Measurements from ENCODE around the gene DMRT1. TPM values are rescaled to one million over a fixed set of nuclear protein-coding genes. Genes with fewer than 3 reads are reported as not detected.

Gene DMRT1
- total and polyA plus RNA-seq, 8 donors: not detected

DNA sequence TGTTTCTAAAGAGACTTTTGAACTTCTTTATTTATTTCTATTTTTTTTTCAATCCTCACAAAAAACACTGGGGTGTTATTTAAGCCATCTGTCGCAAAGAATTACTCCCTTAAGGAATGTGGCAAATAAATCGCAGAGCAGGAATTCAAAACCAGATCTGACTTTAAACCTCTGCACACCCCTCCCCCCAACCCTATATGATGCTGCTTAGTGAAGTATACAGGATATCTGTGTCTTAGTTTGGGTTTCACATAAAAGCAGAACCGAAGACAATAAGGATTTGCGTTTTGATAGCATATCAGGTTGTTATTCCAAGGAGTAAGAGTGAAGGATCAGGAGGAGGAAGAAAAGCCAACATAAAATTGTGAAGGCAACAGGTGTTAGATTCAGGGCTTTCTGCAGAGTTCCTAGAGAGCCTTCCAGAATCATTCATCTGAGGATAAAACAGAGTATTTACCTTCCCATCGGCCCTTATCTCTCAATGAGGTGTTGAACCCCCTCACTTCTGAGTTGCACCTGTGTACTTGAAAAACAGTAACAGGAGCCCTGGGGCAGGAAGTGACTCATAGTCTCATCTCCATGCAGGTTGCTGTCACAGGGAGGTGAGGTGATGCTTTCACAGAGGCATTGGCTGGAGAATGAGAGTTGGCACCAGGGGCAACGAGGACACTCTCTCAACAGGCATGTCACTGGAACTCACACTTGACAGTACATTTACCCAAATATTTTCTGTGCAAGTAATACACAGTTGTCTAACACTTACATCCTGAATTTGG is 101.5 kb downstream of the DMRT1 start:
- intact Hi-C loops (cut with DNase I): no loop called here
- 36 to 40% methylated on average over 6 of the region's 6 CpGs for WGBS, 2 donors
- H3K27me3 ChIP-seq: peaks cover 0 to 7% (median under 1%) of the 10 kb centered on the region in 4 donors
- FAIRE-seq (no peak), ATAC-seq (no peak), DNase-seq (no peak)
- TF ChIP-seq, protein P1, sequence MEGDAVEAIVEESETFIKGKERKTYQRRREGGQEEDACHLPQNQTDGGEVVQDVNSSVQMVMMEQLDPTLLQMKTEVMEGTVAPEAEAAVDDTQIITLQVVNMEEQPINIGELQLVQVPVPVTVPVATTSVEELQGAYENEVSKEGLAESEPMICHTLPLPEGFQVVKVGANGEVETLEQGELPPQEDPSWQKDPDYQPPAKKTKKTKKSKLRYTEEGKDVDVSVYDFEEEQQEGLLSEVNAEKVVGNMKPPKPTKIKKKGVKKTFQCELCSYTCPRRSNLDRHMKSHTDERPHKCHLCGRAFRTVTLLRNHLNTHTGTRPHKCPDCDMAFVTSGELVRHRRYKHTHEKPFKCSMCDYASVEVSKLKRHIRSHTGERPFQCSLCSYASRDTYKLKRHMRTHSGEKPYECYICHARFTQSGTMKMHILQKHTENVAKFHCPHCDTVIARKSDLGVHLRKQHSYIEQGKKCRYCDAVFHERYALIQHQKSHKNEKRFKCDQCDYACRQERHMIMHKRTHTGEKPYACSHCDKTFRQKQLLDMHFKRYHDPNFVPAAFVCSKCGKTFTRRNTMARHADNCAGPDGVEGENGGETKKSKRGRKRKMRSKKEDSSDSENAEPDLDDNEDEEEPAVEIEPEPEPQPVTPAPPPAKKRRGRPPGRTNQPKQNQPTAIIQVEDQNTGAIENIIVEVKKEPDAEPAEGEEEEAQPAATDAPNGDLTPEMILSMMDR (IDR thresholded peaks at IDR 0.05): no peak
- H3K9me3 ChIP-seq: no peaks in the 10 kb centered on the region
- no peaks in the 10 kb centered on the region for H3K4me1 ChIP-seq
- no peaks in the 10 kb centered on the region for H3K36me3 ChIP-seq
- H3K27ac ChIP-seq: no peak overlapping the region
- H3K4me3 ChIP-seq: no peak overlapping the region

DNA sequence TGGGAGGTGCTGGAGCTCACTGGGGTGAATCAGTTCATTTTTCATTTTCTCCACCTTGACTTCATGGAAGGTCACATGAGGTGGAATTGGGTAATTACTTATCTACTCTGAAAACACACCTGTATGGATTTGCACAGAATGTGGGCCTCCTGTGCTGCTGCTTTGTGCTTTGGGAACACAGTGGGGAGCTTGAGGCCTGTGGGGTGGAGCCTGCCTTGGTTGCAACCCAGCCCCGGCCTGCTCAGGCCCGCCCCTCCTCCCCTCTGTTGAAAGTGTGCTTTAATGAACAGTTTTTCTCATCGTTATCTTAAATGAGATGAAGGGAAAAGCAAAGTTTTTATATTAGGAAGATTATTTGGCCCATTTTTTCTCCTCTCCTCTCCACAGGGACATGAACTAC is 106.5 kb downstream of the DMRT1 start:
- intact Hi-C loops (cut with DNase I): no loop called here
- DNase-seq (no peak), FAIRE-seq (no peak), ATAC-seq (no peak)
- H3K27me3 ChIP-seq: peaks cover 0 to 12% (median 0%) of the 10 kb centered on the region in 4 donors
- WGBS, 2 donors: 63 to 74% methylated on average over 3 of the region's 3 CpGs
- no peak overlapping the region for H3K27ac ChIP-seq
- no peaks in the 10 kb centered on the region for H3K36me3 ChIP-seq
- TF ChIP-seq, protein P1 (IDR thresholded peaks at IDR 0.05): no peak
- no peaks in the 10 kb centered on the region for H3K9me3 ChIP-seq
- H3K4me3 ChIP-seq: no peak overlapping the region
- no peaks in the 10 kb centered on the region for H3K4me1 ChIP-seq

DNA sequence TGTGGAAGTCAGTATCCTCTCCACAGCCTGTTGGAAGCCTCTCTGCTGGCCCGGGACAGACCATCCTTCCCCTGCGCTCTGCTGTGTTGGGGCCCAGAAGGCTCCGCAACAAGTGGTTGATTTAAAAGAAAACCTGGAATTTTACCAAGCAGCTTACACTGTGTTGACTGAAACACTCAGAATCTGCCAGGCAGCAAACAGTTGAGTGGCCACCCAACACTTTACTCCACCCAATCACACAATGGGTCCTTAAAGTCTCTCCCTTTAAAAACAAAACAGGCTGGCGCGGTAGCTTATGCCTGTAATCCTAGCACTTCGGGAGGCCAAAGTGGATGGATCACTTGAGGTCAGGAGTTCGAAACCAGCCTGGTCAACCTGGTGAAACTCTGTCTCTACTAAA is 107.0 kb downstream of the DMRT1 start:
- no peak for FAIRE-seq
- no peak for DNase-seq
- Histone ChIP-seq H3K27ac (no peak overlapping the region), H3K36me3 (no peaks in the 10 kb centered on the region), H3K27me3 (peaks cover 0 to 12% (median 0%) of the 10 kb centered on the region in 4 donors), H3K9me3 (no peaks in the 10 kb centered on the region), H3K4me1 (no peaks in the 10 kb centered on the region), H3K4me3 (no peak overlapping the region)
- WGBS, 2 donors: 79 to 80% methylated on average over 7 of the region's 7 CpGs
- ATAC-seq: no peak
- TF ChIP-seq, protein P1 (IDR thresholded peaks at IDR 0.05): no peak
- intact Hi-C loops (cut with DNase I): no loop called here

DNA sequence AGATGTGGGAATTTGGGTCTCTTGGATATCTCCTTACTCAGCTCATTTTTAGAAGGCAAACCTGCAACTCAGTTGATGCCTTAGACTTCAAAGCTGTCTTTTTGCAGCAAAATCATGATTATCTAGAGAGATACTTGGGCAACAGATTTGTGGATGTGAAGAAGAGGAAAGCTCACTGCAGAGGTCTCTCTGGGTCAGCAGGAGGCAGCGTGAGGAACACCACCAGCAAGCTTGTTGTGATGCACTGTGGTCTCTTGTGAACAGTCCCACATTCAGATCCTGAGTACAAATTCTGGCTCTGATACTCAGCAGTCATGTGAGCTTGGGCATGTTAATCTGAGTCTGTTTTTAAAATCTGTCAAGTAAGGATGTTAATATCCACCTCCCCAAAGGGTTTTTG is 108.6 kb downstream of the DMRT1 start:
- no peak for DNase-seq
- Histone ChIP-seq H3K9me3 (no peaks in the 10 kb centered on the region), H3K36me3 (no peaks in the 10 kb centered on the region), H3K4me3 (no peak overlapping the region), H3K27me3 (peaks cover 0 to 12% (median 2%) of the 10 kb centered on the region in 4 donors), H3K27ac (no peak overlapping the region), H3K4me1 (no peaks in the 10 kb centered on the region)
- 48 to 58% methylated on average over 1 of the region's 1 CpG for WGBS, 2 donors
- TF ChIP-seq, protein P1 (IDR thresholded peaks at IDR 0.05): no peak
- intact Hi-C loops (cut with DNase I): no loop called here
- ATAC-seq: no peak
- no peak for FAIRE-seq

DNA sequence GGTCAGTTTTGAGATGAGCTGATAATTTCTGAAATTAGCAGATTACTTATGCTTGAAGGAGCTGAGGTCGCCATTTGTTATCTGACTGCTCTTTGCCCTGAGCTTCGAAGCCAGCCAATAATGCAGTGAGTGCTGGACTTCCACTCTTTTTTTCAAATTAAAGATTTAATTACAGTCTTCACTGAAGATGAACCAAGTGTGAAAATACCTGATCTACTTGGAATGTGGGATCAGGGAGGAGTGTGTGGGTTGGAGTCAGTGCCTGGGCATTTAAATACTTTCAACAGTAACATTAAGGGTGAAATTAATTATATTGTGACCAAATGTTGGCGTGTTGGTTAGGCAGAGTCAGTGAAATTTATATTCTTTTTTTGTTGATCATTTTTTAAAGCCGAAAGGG is 111.0 kb downstream of the DMRT1 start:
- ATAC-seq (no peak), FAIRE-seq (no peak), DNase-seq (no peak)
- no peak overlapping the region for H3K27ac ChIP-seq
- H3K36me3 ChIP-seq: no peaks in the 10 kb centered on the region
- no peaks in the 10 kb centered on the region for H3K4me1 ChIP-seq
- intact Hi-C loops (cut with DNase I): no loop called here
- WGBS, 2 donors: 42 to 58% methylated on average over 4 of the region's 4 CpGs
- H3K4me3 ChIP-seq: no peak overlapping the region
- H3K9me3 ChIP-seq: no peaks in the 10 kb centered on the region
- TF ChIP-seq, protein P1 (IDR thresholded peaks at IDR 0.05): no peak
- peaks cover 0 to 12% (median 2%) of the 10 kb centered on the region in 4 donors for H3K27me3 ChIP-seq
